ENCODE results near the gene MUSTN1. TPM values are rescaled to one million over a fixed set of nuclear protein-coding genes. Genes with fewer than 3 reads are reported as not detected.

The MUSTN1 gene
- polyA plus RNA-seq, 1 donor (not counting 4 experiments of a cell fraction or from before 2014, with no cell fraction given): not detected

DNA sequence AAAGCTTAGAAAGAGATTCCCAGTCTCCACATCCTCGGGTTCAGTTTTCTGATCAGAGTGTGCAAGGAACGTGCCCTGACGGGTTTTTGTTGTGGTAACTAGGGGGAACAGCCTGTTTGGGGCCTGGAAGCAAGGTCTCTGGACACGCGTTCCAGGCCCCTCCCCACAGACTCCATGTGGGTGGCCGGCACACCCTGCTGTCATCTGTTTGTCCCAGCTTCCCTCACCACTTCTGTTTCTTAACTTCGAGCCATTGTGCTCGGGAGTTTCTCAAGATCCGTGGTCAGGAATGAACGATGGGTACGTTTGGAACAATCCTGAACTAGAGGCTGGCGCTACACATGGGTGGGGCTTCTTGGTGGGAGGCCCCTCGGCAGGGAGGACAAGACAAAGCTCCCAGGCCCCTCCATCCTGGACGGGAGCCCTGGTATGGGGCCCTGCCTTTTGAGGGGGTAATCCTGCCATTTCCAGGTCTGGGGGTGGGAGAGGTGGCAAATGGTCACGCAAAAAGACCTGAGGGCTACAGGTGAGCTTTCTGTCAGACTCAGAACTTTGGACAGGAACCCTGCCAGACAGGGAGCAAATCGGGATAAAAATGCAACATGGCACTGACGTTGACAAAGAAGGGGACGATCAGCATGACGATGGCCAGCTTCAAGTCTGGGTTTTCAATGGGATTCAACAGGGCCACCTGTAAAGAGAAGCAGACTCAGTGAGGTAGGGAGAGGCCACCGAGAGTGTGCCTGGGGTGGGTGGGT, 8.5 kb upstream of the MUSTN1 start:
- Histone ChIP-seq H2AFZ (ENCODE audit: control insufficient read depth, low read length) (no peak overlapping the region), H3K4me2 (ENCODE audit: control insufficient read depth, extremely low read depth, insufficient read depth, low read depth, low read length) (no peak overlapping the region), H3K27me3 (ENCODE audit: control insufficient read depth, extremely low read depth, insufficient read depth, low read length) (no peaks in the 10 kb centered on the region), H3K79me2 (ENCODE audit: control insufficient read depth, insufficient read depth, low read length) (no peaks in the 10 kb centered on the region), H3K9me1 (ENCODE audit: control insufficient read depth, extremely low read depth, insufficient read depth, low read length) (no peaks in the 10 kb centered on the region), H3K4me3 (ENCODE audit: control insufficient read depth in 2 of 3, extremely low read depth in 1 of 3, insufficient read depth in 2 of 3, low read depth in 1 of 3, low read length in 3 of 3) (no peak overlapping the region), H3K9ac (ENCODE audit: control insufficient read depth, extremely low read depth, insufficient read depth, low read length) (no peak overlapping the region), H3K9me3 (ENCODE audit: control insufficient read depth, low read depth, low read length) (no peaks in the 10 kb centered on the region), H4K20me1 (ENCODE audit: control insufficient read depth, extremely low read depth, insufficient read depth, low read length) (no peaks in the 10 kb centered on the region), H3K4me1 (ENCODE audit: control insufficient read depth, extremely low read depth, insufficient read depth, low read length) (no peaks in the 10 kb centered on the region), H3K27ac (ENCODE audit: control insufficient read depth, insufficient read depth, low read length) (no peak overlapping the region), H3K36me3 (ENCODE audit: control insufficient read depth in 2 of 2, extremely low read depth in 1 of 2, insufficient read depth in 2 of 2, low read length in 2 of 2) (peaks cover 0 to 6% of the 10 kb centered on the region in 2 experiments)
- no peak for TF ChIP-seq EZH2 (IDR thresholded peaks at IDR 0.05; ENCODE audit: low read length)
- TF ChIP-seq, protein P1, sequence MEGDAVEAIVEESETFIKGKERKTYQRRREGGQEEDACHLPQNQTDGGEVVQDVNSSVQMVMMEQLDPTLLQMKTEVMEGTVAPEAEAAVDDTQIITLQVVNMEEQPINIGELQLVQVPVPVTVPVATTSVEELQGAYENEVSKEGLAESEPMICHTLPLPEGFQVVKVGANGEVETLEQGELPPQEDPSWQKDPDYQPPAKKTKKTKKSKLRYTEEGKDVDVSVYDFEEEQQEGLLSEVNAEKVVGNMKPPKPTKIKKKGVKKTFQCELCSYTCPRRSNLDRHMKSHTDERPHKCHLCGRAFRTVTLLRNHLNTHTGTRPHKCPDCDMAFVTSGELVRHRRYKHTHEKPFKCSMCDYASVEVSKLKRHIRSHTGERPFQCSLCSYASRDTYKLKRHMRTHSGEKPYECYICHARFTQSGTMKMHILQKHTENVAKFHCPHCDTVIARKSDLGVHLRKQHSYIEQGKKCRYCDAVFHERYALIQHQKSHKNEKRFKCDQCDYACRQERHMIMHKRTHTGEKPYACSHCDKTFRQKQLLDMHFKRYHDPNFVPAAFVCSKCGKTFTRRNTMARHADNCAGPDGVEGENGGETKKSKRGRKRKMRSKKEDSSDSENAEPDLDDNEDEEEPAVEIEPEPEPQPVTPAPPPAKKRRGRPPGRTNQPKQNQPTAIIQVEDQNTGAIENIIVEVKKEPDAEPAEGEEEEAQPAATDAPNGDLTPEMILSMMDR (optimal IDR thresholded peaks at IDR 0.05 in 1 of 3, IDR thresholded peaks at IDR 0.05 in 1 of 3, conservative IDR thresholded peaks at IDR 0.05 in 1 of 3; ENCODE audit: extremely low read depth in 1 of 3, insufficient read depth in 2 of 3, low read length in 3 of 3): no peak
- no peak for DNase-seq (ENCODE audit: low read depth, low spot score)
- FAIRE-seq: no peak
- dilution Hi-C loops (cut with MboI; ENCODE audit: extremely low pct_ligation_motif_present, low sequenced_read_pairs): no loop called here

DNA sequence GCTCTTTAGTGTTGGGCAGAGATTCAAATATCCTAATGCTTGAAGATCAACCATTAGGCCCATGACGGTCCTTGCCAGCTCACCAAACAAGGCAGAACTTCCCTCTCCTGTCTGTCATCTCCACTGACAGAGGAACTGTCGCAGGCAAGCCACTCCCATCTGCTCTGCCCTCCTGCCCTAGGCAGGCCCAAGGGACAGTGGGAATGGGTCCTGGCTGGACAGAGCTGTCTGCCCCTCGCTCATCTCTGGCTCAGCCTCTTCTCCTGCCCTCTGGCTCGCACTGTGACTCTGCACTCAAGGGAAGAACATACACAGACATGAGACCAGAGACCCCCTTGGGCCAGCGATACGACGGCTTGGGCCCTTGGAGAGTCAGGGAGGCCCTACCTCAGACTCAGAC, 7.6 kb upstream of the MUSTN1 start:
- no peaks in the 10 kb centered on the region for H3K27me3 ChIP-seq (ENCODE audit: control insufficient read depth, extremely low read depth, insufficient read depth, low read length)
- no peaks in the 10 kb centered on the region for H4K20me1 ChIP-seq (ENCODE audit: control insufficient read depth, extremely low read depth, insufficient read depth, low read length)
- H3K4me2 ChIP-seq (ENCODE audit: control insufficient read depth, extremely low read depth, insufficient read depth, low read depth, low read length): no peak overlapping the region
- no peak overlapping the region for H3K4me3 ChIP-seq (ENCODE audit: control insufficient read depth in 2 of 3, extremely low read depth in 1 of 3, insufficient read depth in 2 of 3, low read depth in 1 of 3, low read length in 3 of 3)
- H3K79me2 ChIP-seq (ENCODE audit: control insufficient read depth, insufficient read depth, low read length): no peaks in the 10 kb centered on the region
- no peak overlapping the region for H3K27ac ChIP-seq (ENCODE audit: control insufficient read depth, insufficient read depth, low read length)
- H3K4me1 ChIP-seq (ENCODE audit: control insufficient read depth, extremely low read depth, insufficient read depth, low read length): no peaks in the 10 kb centered on the region
- no peak for DNase-seq (ENCODE audit: low read depth, low spot score)
- no peak for FAIRE-seq
- no peaks in the 10 kb centered on the region for H3K9me1 ChIP-seq (ENCODE audit: control insufficient read depth, extremely low read depth, insufficient read depth, low read length)
- peaks cover 0 to 6% of the 10 kb centered on the region in 2 experiments for H3K36me3 ChIP-seq (ENCODE audit: control insufficient read depth in 2 of 2, extremely low read depth in 1 of 2, insufficient read depth in 2 of 2, low read length in 2 of 2)
- dilution Hi-C loops (cut with MboI; ENCODE audit: extremely low pct_ligation_motif_present, low sequenced_read_pairs): no loop called here
- no peak overlapping the region for H3K9ac ChIP-seq (ENCODE audit: control insufficient read depth, extremely low read depth, insufficient read depth, low read length)
- H2AFZ ChIP-seq (ENCODE audit: control insufficient read depth, low read length): no peak overlapping the region
- TF ChIP-seq EZH2 (IDR thresholded peaks at IDR 0.05; ENCODE audit: low read length): no peak
- TF ChIP-seq, protein P1 (optimal IDR thresholded peaks at IDR 0.05 in 1 of 3, IDR thresholded peaks at IDR 0.05 in 1 of 3, conservative IDR thresholded peaks at IDR 0.05 in 1 of 3; ENCODE audit: extremely low read depth in 1 of 3, insufficient read depth in 2 of 3, low read length in 3 of 3): no peak
- H3K9me3 ChIP-seq (ENCODE audit: control insufficient read depth, low read depth, low read length): no peaks in the 10 kb centered on the region

Measured in keratinocyte (primary cell).